Ovary (tissue), 9 donors: ENCODE data around the gene TBC1D1. TPM values are rescaled to one million over a fixed set of nuclear protein-coding genes. Genes with fewer than 3 reads are reported as not detected.

Experiments used
- DNase-seq, 5 donors: peaks; one replicate each; pipeline ENCODE4 v3.0.0-alpha.2; 2019 to 2020
- H3K27ac ChIP-seq, 2 donors: fragments of 200-600 bp; one replicate each; pipeline versions ENCODE4 v1.5.1 to v1.8.0; 2019 to 2022
- H3K27me3 ChIP-seq: fragments of 200-600 bp; one replicate; pipeline ENCODE4 v1.8.0; 2022
- H3K36me3 ChIP-seq: fragments of 200-600 bp; sonication (generic); one replicate; pipeline ENCODE4 v1.5.1; 2019
- H3K4me1 ChIP-seq: one replicate; pipeline ENCODE4 v1.8.1; 2013; ENCODE audit warnings: mild to moderate bottlenecking, moderate library complexity; ENCODE audit not compliant: insufficient read depth
- H3K4me3 ChIP-seq: fragments of 200-600 bp; sonication (generic); one replicate; pipeline ENCODE4 v1.5.1; 2017
- H3K9me3 ChIP-seq, 2 donors: fragments of 200-600 bp in 1 of 2; sonication (generic) in 1 of 2; one replicate each; pipeline versions ENCODE4 v1.5.1 to v1.8.1; 2013 to 2019; ENCODE audit warnings: mild to moderate bottlenecking in 1 of 2, moderate library complexity in 1 of 2
- EP300 ChIP-seq: sonication (generic); formaldehyde crosslinking; IDR thresholded peaks from one replicate; pipeline ENCODE4 v1.6.1; 2017; ENCODE audit warnings: antibody characterized with exemption
- POLR2A ChIP-seq: fragments of 450-650 bp; IDR thresholded peaks from one replicate; pipeline ENCODE4 v1.6.1; 2017; ENCODE audit warnings: antibody characterized with exemption, mild to moderate bottlenecking, moderate library complexity
- WGBS, 3 donors: extraction: QIAGEN DNeasy Blood & Tissue Kit in 1 of 3; methylation state at CpG; one replicate each; pipeline versions ENCODE4 v1.1.5 to v1.1.7; 2013 to 2017; 5-methylcytosine and 5-hydroxymethylcytosine counted together
- intact Hi-C, 4 donors: fragments of 100-400 bp; cut with DNase I; formaldehyde crosslinking; loops; one replicate each; pipeline versions ENCODE4 v1.11.0 to v1.15.1; 2022 to 2023
- polyA plus RNA-seq, 2 donors: library from polyadenylated mRNA; stranded (reverse); fragments of 200-250 nt in 1 of 2; fragments of 350-450 nt in 1 of 2; fragmentation: Illumina TruSeq in 1 of 2; extraction: RNeasy Lipid Tissue Mini Kit (QIAGEN cat#74804) in 1 of 2; gene quantifications; one replicate each; pipeline ENCODE4 v1.2.3, GENCODE V29; 2013 to 2014
- total RNA-seq, 7 donors: library from RNA; depleted of rRNA in 2 of 7; stranded (reverse); fragments of >200 nt in 2 of 7; fragmentation: NEBNext Ultra II Directional in 3 of 7; extraction: Animal tissue kit (Norgen Biotek cat#: 25700) in 3 of 7; gene quantifications; one replicate each; pipeline versions ENCODE4 v1.1.0 to v1.2.4, GENCODE V29; 2016 to 2023
- TF ChIP-seq, protein P1 (sequence below), 3 donors: fragments of 450-650 bp in 2 of 3; fragments of 200-600 bp in 1 of 3; IDR thresholded peaks; one replicate each; pipeline versions ENCODE4 v1.5.1 to v1.8.0; 2016 to 2022; ENCODE audit warnings: antibody characterized with exemption in 3 of 3, mild to moderate bottlenecking in 1 of 3
- donor health status: DM: no; HTN: no; CAD: no; lungs with moderate emphysema.
- donor health status: DM: no; HTN: no; CAD: no.
- donor health status: Bipolar disorder and iron deficiency.
- donor health status: DM: yes; HTN: yes; CAD: no.
- donor health status: DM: no; HTN: no; CAD: no.
- donor health status: DM: yes; HTN: yes; CAD: no.

TBC1D1 gene
- total and polyA plus RNA-seq, 9 donors: 39.5 to 104 (median 63.9) TPM

DNA sequence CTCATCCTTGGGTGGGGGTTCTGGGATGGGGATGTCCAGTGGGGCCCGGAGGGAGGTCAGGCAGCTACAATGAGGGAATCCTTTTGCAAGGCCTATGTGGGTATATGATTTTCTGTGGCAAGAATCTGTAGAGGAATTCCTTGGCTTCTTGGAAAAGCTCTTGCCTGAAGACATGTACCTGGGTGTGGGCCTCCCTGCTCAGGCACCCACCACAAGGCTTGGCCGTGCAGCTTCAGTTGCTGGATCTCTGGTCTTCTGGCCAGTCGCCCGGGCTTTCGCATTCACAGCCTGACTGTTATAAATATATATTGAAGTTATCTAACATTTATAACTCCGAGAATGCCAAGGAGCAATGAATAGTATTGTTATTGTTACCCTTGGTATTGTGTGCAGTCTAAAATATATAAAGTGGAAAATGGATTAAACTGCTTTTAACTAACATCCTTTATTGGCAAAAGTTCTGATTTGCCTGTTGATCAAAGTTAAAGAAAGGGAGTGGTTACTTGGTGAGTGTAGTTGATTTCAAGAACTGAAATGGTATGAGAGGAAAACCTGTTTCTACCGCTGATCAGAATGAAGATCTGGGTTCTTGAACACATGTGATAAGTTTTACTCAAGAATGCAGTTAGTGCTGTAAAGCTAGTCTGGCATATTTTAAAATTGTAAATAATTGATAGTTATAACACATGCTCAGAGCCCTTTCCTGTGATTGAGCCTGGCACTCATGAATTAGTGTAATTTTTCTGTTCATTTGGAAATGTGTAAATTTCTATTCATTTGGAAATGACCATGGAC lies 105.3 kb downstream of the TBC1D1 start:
- intact Hi-C loops: no loop called here
- Histone ChIP-seq H3K4me1 (peaks cover 18% of the 10 kb centered on the region), H3K36me3 (no peaks in the 10 kb centered on the region), H3K27me3 (no peaks in the 10 kb centered on the region), H3K9me3 (no peaks in the 10 kb centered on the region), H3K27ac (no peak overlapping the region), H3K4me3 (no peak overlapping the region)
- no peak for DNase-seq
- 67 to 77% (median 75%) methylated on average over 7 of the region's 7 CpGs for WGBS, 3 donors
- TF ChIP-seq EP300: no peak

- intact Hi-C loops: no loop called here
- Histone ChIP-seq H3K4me1 (peaks cover 14% of the 10 kb centered on the region), H3K27ac (no peak overlapping the region), H3K27me3 (no peaks in the 10 kb centered on the region), H3K36me3 (no peaks in the 10 kb centered on the region), H3K9me3 (no peaks in the 10 kb centered on the region), H3K4me3 (no peak overlapping the region)
- TF ChIP-seq EP300: no peak
- no peak for TF ChIP-seq POLR2A
- TF ChIP-seq, protein P1, sequence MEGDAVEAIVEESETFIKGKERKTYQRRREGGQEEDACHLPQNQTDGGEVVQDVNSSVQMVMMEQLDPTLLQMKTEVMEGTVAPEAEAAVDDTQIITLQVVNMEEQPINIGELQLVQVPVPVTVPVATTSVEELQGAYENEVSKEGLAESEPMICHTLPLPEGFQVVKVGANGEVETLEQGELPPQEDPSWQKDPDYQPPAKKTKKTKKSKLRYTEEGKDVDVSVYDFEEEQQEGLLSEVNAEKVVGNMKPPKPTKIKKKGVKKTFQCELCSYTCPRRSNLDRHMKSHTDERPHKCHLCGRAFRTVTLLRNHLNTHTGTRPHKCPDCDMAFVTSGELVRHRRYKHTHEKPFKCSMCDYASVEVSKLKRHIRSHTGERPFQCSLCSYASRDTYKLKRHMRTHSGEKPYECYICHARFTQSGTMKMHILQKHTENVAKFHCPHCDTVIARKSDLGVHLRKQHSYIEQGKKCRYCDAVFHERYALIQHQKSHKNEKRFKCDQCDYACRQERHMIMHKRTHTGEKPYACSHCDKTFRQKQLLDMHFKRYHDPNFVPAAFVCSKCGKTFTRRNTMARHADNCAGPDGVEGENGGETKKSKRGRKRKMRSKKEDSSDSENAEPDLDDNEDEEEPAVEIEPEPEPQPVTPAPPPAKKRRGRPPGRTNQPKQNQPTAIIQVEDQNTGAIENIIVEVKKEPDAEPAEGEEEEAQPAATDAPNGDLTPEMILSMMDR (IDR thresholded peaks at IDR 0.05): no peak
- no peak for DNase-seq
- 49 to 57% (median 52%) methylated on average over 9 of the region's 9 CpGs for WGBS, 3 donors
Observed at GRCh38 chr4:37998226-37998625, 107.3 kb downstream of the TBC1D1 start.

GRCh38 chr4:37999000-37999716 lies 108.3 kb downstream of the TBC1D1 start:
- Histone ChIP-seq H3K27me3 (no peaks in the 10 kb centered on the region), H3K27ac (no peak overlapping the region), H3K9me3 (no peaks in the 10 kb centered on the region), H3K4me1 (peaks cover 17% of the 10 kb centered on the region), H3K4me3 (no peak overlapping the region), H3K36me3 (no peaks in the 10 kb centered on the region)
- TF ChIP-seq POLR2A (no peak), EP300 (no peak)
- TF ChIP-seq, protein P1 (IDR thresholded peaks at IDR 0.05): no peak
- DNase-seq: no peak
- WGBS, 3 donors: 92 to 94% (median 93%) methylated on average over 12 of the region's 12 CpGs
- intact Hi-C loops: no loop called here

DNA sequence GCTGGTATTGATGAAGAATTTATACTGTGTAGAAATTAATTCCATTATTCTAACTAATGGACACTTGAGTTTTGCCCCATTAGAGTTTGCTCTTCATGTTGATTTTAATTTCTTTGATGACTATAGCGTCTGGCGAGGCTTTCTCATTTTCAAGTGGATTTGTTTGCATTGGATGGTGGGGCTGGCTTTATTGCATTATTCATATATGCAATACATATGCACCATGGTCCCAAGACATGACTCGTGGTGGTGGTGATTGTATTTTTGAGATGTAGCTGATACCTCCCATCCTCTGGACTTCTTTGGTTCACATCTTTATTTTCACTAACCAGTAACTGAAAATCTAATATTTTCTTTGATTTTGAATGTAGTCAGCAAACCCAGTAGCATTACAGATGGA lies 109.1 kb downstream of the TBC1D1 start:
- WGBS, 3 donors: 97 to 98% (median 97%) methylated on average over 3 of the region's 3 CpGs
- Histone ChIP-seq H3K9me3 (no peaks in the 10 kb centered on the region), H3K4me3 (no peak overlapping the region), H3K27ac (no peak overlapping the region), H3K4me1 (peaks cover 18% of the 10 kb centered on the region), H3K27me3 (no peaks in the 10 kb centered on the region), H3K36me3 (no peaks in the 10 kb centered on the region)
- no peak for DNase-seq
- TF ChIP-seq POLR2A (no peak), EP300 (no peak)
- TF ChIP-seq, protein P1 (IDR thresholded peaks at IDR 0.05): no peak
- intact Hi-C loops: no loop called here

GRCh38 chr4:38001927-38002326 lies 111.0 kb downstream of the TBC1D1 start:
- TF ChIP-seq, protein P1 (IDR thresholded peaks at IDR 0.05): no peak
- TF ChIP-seq POLR2A: no peak
- no peak for TF ChIP-seq EP300
- intact Hi-C loops: no loop called here
- Histone ChIP-seq H3K27ac (no peak overlapping the region), H3K27me3 (no peaks in the 10 kb centered on the region), H3K36me3 (no peaks in the 10 kb centered on the region), H3K4me1 (peaks cover 17% of the 10 kb centered on the region), H3K4me3 (no peak overlapping the region), H3K9me3 (no peaks in the 10 kb centered on the region)
- DNase-seq: no peak
- 83 to 91% (median 85%) methylated on average over 3 of the region's 3 CpGs for WGBS, 3 donors
